Left cardiac atrium (tissue), 2 donors: ENCODE data around the gene PRKAG3. TPM values are rescaled to one million over a fixed set of nuclear protein-coding genes. Genes with fewer than 3 reads are reported as not detected.

Experiments
- microRNA-seq, 2 donors: library from miRNA; unstranded; fragments of <30 nt; microRNA quantifications; one replicate each; pipeline ENCODE4 v1.2.0, GENCODE V29; 2020
- total RNA-seq, 2 donors: library from RNA; stranded (reverse); fragmentation: NEBNext Ultra II Directional; extraction: Animal tissue kit (Norgen Biotek cat#: 25700); gene quantifications; one replicate each; pipeline ENCODE4 v1.2.1, GENCODE V29; 2021
- donor health status: DM: no; HTN: yes; CAD: no; lungs with severe emphysema.
- donor health status: DM: yes; HTN: yes; CAD: no.

The PRKAG3 gene
- total RNA-seq, 2 donors from 2014 or later: 0.10 to 0.18 TPM

Small RNA genes within 50 kb of the gene (microRNA-seq; reads per million reads assigned to microRNA genes)
- 0 reads per million in 2 donors for gene MIR9500

Other genes starting within 250 kb of the PRKAG3 start
- 1 to 10 TPM in 1 of 2 donors, under 1 TPM in 1; 0.73 to 3.0 TPM for gene PLCD4, start 223.9 kb downstream of the PRKAG3 start, total RNA-seq
- 10 to 100 TPM; 12.6 to 17.8 TPM for gene ZNF142, start 172.2 kb downstream of the PRKAG3 start, total RNA-seq
- gene BCS1L, start 172.1 kb downstream of the PRKAG3 start, total RNA-seq: 10 to 100 TPM; 33.3 to 35.3 TPM
- 10 to 100 TPM; 13.6 to 15.0 TPM for gene RNF25, start 159.8 kb downstream of the PRKAG3 start, total RNA-seq
- 10 to 100 TPM in 1 of 2 donors, 1 to 10 TPM in 1; 5.6 to 10.0 TPM for gene STK36, start 159.7 kb downstream of the PRKAG3 start, total RNA-seq
- gene TTLL4, start 121.0 kb downstream of the PRKAG3 start, total RNA-seq: 10 to 100 TPM in 1 of 2 donors, 1 to 10 TPM in 1; 8.0 to 12.3 TPM
- 10 to 100 TPM; 13.8 to 17.4 TPM for gene CYP27A1, start 49.7 kb downstream of the PRKAG3 start, total RNA-seq
- gene WNT6, start 28.0 kb upstream of the PRKAG3 start, total RNA-seq: 1 to 10 TPM; 1.8 TPM
- under 1 TPM in 1 of 2 donors, not detected in 1; 0.52 TPM for gene WNT10A, start 49.0 kb upstream of the PRKAG3 start, total RNA-seq
- not detected for gene CDK5R2, start 127.9 kb upstream of the PRKAG3 start, total RNA-seq
- not detected for gene FEV, start 153.4 kb upstream of the PRKAG3 start, total RNA-seq
- not detected for gene CRYBA2, start 161.6 kb upstream of the PRKAG3 start, total RNA-seq
- gene CFAP65, start 209.7 kb upstream of the PRKAG3 start, total RNA-seq: not detected
- gene IHH, start 229.1 kb upstream of the PRKAG3 start, total RNA-seq: not detected